H1 (cell line): ENCODE measurements around the gene STIM2. TPM values are rescaled to one million over a fixed set of nuclear protein-coding genes. Genes with fewer than 3 reads are reported as not detected.

Source experiments
- BACH1 ChIP-seq: IDR thresholded peaks from 2 replicates; pipeline ENCODE4 v1.6.1; 2012; ENCODE audit warnings: low read length, improper control_type of control experiment
- CTCF ChIP-seq, 3 experiments: IDR thresholded peaks; 1 replicate in 2 of 3; 2 replicates in 1 of 3; pipeline versions ENCODE4 v1.5.1 to v1.6.1; 2011; ENCODE audit warnings: low read length in 3 of 3, mild to moderate bottlenecking in 3 of 3, inconsistent platforms in 2 of 3, low read depth in 1 of 3, moderate library complexity in 1 of 3; ENCODE audit not compliant: insufficient read depth in 1 of 3; ENCODE audit errors: control extremely low read depth in 1 of 3
- POLR2AphosphoS5 ChIP-seq: IDR thresholded peaks from 2 replicates; pipeline ENCODE4 v1.6.1; 2011; ENCODE audit warnings: low read depth, low read length
- ZNF274 ChIP-seq: IDR thresholded peaks from 2 replicates; pipeline ENCODE4 v1.7.0; 2012; ENCODE audit warnings: low read length, borderline replicate concordance; ENCODE audit errors: extremely low read depth
- polyA plus RNA-seq, 7 experiments: library from polyadenylated mRNA; depleted of rRNA in 3 of 7; stranded (reverse) in 5 of 7; unstranded in 2 of 7; fragments of >200 nt in 5 of 7; fragments of 200-250 nt in 2 of 7; gene quantifications; 1 replicate in 5 of 7; 2 replicates in 1 of 7; 4 replicates in 1 of 7; pipeline versions ENCODE4 v1.2.1 to v1.2.3, GENCODE V29; 2011 to 2013; ENCODE audit warnings: missing spikeins in 2 of 7, mixed read lengths in 2 of 7
- total RNA-seq: library from RNA; stranded (reverse); fragmentation: NEBNext Ultra II Directional; extraction: Animal tissue kit (Norgen Biotek cat#: 25700); gene quantifications from 2 replicates; pipeline ENCODE4 v1.2.1, GENCODE V29; 2021
- TF ChIP-seq, protein P1 (sequence below): IDR thresholded peaks from 2 replicates; pipeline ENCODE4 v1.6.1; 2012; ENCODE audit warnings: inconsistent platforms

Gene STIM2
- total and polyA plus RNA-seq, 2 of the 8 experiments (the other 6 are each of a cell fraction or from before 2014, with no cell fraction given), result 22.9 to 23.0 TPM

DNA sequence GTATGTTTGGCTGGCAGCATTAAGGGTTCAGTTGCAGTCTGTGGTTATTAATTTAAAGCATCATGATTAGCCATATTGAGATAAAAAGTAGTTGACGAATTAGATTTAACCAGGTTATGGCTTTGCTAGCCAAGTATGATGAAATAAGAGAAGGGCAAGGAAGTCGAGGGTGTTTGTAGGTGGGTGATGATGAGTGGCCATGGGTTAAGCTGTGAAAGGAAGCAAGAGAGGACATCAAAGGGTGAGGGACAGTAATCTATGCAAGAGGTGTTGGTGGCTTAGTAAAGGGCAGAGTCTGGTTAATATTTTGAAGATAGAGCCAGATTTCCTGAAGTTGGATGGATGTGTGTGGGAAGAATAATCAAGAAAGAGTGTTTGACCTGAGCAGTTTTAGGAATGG lies 44.5 kb downstream of the STIM2 start (continued):
- TF ChIP-seq, protein P1, sequence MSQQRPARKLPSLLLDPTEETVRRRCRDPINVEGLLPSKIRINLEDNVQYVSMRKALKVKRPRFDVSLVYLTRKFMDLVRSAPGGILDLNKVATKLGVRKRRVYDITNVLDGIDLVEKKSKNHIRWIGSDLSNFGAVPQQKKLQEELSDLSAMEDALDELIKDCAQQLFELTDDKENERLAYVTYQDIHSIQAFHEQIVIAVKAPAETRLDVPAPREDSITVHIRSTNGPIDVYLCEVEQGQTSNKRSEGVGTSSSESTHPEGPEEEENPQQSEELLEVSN, result no peak
- no peak for TF ChIP-seq BACH1
- TF ChIP-seq CTCF (IDR thresholded peaks at IDR 0.05; ENCODE audit: control extremely low read depth in 1 of 3, insufficient read depth in 1 of 3, low read depth in 1 of 3, low read length in 3 of 3), result no peak
- TF ChIP-seq POLR2AphosphoS5, result no peak
- no peak for TF ChIP-seq ZNF274
